GM19468 (cell line): Measurements from ENCODE around the gene VWA7.
A peak's percentile ranks its signal among the peaks of the same experiment; 100 is the strongest.
"Not testable (repeated sequence)": the region's sequence is repeated elsewhere in the genome, so short reads cannot be mapped to it uniquely, and the experiment has no call there.

Source experiments
- ATAC-seq: cut with Tn5 transposase; IDR thresholded peaks from one replicate; pipeline ENCODE4 v1.9.1; 2021; ENCODE audit warnings: mild to moderate bottlenecking, moderate library complexity, moderate number of reproducible peaks; ENCODE audit not compliant: unreplicated experiment; ENCODE audit errors: extremely low read depth

VWA7 gene, protein sequence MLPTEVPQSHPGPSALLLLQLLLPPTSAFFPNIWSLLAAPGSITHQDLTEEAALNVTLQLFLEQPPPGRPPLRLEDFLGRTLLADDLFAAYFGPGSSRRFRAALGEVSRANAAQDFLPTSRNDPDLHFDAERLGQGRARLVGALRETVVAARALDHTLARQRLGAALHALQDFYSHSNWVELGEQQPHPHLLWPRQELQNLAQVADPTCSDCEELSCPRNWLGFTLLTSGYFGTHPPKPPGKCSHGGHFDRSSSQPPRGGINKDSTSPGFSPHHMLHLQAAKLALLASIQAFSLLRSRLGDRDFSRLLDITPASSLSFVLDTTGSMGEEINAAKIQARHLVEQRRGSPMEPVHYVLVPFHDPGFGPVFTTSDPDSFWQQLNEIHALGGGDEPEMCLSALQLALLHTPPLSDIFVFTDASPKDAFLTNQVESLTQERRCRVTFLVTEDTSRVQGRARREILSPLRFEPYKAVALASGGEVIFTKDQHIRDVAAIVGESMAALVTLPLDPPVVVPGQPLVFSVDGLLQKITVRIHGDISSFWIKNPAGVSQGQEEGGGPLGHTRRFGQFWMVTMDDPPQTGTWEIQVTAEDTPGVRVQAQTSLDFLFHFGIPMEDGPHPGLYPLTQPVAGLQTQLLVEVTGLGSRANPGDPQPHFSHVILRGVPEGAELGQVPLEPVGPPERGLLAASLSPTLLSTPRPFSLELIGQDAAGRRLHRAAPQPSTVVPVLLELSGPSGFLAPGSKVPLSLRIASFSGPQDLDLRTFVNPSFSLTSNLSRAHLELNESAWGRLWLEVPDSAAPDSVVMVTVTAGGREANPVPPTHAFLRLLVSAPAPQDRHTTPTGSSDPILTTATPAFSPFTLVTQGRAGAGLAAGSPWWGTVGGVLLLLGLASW

DNA sequence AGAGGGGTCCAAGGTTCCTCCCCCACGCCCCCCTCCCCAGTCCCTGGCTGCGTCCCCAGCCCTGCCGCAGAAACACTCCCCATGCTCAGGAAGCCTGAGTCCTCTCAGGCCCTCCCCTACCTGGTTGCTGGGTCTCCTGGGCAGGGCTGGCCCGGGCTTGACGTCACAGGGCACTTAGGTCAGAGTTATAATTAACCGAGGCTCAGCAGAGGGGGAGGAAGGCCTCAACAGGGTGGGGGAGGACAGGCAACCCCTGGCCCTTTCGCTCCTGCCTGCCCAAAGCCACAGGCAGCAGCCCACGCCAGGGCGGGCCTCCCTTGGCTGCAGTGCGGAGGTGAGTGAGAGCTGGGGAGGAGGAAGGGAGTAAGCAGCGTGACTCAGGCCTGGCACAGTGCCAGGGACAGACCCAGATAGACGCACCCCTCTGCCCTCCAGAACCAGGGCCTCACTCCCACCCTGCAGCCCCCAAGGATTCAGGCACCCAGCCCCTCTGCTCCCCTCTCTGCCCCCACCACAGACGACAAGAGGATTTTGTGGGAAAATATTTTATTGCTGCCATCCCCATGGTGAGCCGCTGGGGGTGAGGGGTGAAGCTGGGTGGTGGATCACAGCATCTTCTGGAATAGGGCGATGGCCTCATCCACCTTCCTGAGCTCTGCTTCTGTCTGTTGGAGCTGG lies at the start of gene VWA7:
TSS of gene VWA7 (minus strand) at position 340 of the 678 bp plus-strand sequence. CDS start 549 bp downstream, outside the sequence.
- ATAC-seq, result no peak

DNA sequence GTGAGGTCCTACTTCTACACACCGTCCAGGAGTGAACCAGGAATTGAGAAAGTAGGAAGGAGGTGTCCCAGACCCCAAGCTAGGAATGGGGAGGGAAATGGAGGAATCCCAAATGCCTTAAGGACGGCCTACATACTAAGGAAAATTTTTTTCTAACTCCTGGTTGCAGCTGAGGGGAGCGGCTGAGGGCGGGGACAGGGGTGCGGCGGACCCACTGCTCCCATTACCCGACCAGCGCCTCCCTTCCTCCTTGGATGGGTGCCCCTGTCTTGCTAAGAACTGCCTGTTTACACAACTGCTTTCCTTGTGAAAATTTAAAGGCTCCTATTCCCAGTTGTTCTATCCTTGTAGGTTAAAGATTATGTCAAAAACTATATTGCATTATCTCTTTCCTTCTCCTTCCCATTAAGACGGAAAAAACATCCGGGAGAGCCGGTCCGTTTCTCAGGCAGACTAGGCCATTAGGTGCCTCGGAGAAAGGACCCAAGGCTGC lies 49.7 kb upstream of the VWA7 start:
- ATAC-seq, result no peak

DNA sequence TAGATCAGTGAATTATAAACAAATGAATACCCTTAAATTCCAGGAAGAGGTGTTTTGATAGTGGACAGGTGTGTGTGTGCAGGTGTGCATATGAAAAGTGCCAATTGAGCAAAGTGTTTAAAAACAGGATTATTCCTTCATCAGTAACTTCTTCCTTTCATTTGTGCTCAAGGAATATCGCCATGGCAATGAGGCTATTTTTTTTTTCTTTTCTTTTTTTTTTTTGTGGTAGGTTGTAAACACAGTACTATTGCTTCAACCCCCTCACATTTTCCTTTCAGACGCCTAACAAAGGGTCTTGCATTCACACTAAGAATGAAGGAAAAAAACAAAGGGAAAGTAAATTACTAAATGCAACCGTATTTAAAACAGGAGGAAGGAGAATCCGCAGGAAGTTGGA lies 48.4 kb upstream of the VWA7 start:
- ATAC-seq, result no peak

DNA sequence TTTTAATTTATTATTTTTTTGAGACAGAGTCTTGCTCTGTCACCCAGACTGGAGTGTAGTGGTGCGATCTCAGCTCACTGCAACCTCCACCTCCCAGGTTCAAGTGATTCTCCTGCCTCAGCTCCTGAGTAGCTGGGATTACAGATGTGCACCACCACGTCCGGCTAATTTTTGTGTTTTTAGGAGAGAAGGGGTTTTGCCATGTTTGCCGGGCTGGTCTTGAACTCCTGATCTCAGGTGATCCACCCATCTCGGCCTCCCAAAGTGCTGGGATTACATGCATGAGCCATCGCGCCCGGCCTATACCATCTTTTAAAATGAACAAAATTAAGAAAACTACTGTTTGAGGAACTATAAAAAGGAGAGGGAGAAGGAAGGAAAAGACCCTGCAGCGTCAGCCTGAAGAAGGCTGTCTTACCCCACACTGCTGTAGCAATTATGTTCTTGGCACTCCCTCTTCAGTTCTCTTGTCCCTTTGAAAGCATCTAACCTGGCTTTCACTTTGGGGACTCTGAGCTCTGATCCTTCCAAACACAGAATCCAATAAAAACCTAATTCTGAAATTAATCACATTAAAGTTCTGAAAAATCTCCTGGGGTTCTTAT lies 46.6 kb upstream of the VWA7 start:
- not testable (repeated sequence) for ATAC-seq

DNA sequence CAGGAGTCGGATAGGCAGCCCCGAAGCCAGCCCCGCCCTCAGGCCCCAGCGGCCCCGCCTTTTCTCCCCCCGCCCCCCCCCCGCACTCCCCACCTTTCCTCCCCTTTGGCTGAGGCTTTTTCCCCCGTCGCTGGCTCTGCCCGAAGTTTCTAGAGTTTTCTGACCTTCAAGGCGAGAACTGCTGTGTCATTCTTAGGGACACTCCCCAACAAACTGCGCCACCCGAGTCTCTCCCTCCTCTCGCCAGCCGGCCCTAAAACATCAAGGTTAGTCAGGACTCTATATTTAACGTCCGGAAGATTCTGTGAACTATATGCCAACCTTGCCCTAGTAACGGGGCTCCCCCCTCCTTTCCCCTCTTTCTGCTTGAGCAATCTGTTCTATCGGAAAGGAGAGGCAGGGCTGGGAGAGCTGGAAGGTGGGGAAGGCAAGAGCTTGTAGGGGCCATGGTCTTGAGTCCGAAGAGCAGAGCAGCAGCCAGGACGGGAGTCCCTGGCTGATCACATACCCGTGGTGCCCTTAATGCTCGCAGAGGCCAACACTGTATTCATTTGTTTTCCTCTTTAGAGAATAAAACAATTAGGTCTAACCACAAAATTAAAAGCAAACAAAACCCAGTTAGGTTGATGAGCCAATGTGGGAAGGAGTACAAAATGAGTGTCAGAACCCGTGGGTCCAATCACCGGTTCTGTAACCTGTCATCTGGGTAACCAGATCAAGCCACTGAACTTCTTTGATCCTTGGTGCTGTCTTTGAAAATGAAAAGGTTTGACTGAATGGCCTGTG lies 45.1 kb upstream of the VWA7 start:
- ATAC-seq, result no peak

DNA sequence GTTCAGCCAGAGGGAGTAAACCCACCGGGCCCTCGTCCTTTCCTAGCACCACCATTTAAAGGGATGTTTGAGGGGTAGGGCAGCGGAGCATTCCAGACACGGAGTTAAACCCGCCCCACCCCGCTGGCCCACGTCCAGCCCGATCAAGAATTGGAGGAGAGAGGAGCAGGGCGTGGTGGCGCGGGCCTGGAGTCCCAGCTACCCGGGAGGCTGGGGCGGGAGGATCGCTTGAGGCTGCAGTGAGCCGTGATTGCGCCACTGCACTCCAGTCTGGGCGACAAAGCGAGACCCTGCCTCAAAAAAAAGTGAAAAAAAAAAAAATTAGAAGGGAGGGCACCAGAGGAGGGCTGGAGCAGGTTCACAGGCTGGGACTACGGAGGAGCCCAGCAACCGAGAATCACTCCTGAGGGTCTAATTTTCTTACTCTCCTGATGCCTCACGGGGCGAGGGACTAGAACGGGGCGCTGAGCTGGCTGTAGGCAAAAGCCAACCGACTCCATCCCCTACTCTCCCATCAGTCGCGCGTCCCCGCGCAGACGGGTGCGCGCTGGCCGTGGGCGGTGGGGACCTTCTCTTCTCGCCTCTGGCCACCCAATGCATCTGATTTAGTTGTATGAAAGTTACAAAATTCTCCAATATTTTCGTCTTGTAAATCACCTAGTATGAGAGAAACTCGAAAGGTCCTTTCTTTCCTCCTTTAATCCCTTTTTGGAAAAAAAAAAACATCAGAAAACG lies 44.3 kb upstream of the VWA7 start:
- no peak for ATAC-seq

DNA sequence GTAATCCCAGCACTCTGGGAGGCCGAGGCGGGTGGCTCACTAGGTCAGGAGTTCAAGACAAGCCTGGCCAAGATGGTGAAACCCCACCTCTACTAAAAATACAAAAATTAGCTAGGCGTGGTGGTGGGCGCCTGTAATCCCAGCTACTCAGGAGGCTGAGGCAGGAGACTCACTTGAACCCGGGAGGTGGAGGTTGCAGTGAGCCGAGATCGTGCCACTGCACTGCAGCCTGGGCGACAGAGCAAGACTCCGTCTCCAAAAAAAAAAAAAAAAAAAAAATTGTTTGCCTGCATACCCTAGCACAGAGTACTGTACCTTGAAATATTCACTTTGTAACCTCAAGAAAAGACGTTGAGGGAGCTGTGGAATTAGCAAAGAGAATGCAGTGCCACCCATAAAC lies 43.3 kb upstream of the VWA7 start:
- ATAC-seq, result not testable (repeated sequence)

DNA sequence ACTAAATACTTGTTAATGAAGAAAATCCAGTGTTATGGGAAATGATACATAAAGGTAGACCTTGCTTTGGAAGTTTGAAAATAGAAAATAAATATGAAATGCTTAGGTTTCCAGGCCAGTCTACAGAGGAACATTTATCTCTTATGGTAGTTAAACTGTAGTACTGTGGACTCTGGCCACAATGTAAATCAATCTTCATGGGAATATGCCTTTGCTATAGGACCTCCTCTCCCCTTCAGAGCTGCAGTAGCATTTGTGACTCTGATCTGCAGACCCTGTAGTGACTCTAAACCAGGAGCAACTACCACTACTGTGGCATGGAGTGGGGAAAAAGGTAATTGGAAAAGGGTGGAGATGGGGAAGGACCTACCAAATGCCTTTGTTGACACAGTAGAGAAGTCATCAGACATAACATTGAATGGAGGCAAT lies 42.8 kb upstream of the VWA7 start:
- no peak for ATAC-seq

DNA sequence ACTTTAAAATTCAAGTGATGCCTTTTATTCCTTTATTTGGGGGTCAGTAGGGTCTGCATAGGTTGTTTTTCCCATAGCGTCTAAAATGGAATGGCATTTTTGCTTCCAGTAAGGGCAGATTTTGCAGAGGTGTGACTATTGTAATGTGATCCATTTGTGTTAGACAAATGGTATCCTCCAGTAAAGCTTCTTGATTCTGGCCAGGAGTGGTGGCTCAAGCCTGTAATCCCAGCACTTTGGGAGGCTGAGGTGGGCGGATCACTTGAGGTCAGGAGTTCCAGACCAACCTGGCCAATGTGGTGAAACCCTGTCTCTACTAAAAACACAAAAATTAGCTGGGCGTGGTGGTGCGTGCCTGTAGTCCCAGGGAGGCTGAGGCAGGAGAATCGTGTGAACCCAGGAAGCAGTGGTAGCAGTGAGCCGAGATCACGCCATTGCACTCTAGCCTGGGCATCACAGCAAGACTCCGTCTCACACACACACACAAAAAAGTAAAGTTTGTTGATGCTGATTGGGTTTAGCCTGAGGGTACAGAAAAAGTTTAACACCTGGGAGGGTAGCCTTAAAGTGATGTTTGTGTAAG lies 40.9 kb upstream of the VWA7 start:
- not testable (repeated sequence) for ATAC-seq

DNA sequence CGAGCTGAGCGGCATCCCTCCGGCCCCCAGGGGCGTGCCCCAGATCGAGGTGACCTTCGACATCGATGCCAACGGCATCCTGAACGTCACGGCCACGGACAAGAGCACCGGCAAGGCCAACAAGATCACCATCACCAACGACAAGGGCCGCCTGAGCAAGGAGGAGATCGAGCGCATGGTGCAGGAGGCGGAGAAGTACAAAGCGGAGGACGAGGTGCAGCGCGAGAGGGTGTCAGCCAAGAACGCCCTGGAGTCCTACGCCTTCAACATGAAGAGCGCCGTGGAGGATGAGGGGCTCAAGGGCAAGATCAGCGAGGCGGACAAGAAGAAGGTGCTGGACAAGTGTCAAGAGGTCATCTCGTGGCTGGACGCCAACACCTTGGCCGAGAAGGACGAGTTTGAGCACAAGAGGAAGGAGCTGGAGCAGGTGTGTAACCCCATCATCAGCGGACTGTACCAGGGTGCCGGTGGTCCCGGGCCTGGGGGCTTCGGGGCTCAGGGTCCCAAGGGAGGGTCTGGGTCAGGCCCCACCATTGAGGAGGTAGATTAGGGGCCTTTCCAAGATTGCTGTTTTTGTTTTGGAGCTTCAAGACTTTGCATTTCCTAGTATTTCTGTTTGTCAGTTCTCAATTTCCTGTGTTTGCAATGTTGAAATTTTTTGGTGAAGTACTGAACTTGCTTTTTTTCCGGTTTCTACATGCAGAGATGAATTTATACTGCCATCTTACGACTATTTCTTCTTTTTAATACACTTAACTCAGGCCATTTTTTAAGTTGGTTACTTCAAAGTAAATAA lies 40.2 kb upstream of the VWA7 start:
- ATAC-seq, result not testable (repeated sequence)

DNA sequence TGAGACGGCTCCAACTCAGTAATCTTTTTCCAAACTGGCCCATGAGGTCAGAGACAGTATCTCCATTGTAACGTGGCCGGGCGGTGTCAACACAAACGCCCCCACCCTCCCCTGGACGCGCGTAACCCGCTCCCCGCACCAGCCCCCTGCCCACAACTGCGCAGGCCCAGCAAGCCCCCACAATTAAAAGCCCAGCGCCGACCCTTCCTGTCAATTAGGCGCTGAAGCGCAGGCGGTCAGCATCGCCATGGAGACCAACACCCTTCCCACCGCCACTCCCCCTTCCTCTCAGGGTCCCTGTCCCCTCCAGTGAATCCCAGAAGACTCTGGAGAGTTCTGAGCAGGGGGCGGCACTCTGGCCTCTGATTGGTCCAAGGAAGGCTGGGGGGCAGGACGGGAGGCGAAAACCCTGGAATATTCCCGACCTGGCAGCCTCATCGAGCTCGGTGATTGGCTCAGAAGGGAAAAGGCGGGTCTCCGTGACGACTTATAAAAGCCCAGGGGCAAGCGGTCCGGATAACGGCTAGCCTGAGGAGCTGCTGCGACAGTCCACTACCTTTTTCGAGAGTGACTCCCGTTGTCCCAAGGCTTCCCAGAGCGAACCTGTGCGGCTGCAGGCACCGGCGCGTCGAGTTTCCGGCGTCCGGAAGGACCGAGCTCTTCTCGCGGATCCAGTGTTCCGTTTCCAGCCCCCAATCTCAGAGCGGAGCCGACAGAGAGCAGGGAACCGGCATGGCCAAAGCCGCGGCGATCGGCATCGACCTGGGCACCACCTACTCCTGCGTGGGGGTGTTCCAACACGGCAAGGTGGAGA lies 38.1 kb upstream of the VWA7 start, which contains the start of the genes HSPA1A and HSPA1L:
TSS of gene HSPA1A (plus strand) at position 519 of the 814 bp plus-strand sequence. CDS start at position 733, 214 bp downstream.
TSS of gene HSPA1L (minus strand) at position 259 of the 814 bp plus-strand sequence. CDS start 3,311 bp downstream, outside the sequence.
- no peak for ATAC-seq

DNA sequence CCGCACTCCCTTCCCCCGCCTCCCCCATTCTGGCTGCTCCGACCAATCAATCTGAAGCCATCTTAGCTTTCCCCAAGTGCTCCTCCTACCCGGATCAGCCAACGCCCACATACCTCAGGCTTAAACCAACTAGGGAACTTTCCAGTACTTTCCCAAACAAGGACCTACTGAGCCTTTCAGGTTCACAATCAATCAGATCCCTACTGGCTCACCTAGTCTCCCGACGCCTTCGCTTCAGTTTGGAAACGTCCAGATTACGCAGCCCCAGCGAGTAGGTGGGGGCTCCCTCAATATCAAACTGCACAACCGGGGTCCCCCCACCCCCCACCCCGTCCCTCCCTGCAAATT lies 37.5 kb upstream of the VWA7 start:
- ATAC-seq, result no peak

DNA sequence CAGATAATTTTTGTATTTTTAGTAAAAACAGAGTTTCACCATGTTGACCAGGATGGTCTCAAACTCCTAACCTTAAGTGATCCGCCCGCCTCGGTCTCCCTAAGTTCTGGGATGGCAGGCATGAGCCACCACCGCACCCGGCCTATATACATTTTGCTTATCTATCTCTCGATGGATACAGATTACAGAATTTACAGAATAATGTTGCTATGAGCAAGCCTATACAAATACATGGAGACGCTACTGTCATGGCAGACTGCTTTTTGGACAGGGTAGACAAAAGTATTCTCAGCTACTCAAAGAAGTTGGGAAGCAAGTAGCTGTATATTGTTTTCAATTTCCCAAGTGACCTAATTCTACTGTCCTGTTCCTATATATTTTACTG lies 36.3 kb upstream of the VWA7 start:
- ATAC-seq, result no peak

DNA sequence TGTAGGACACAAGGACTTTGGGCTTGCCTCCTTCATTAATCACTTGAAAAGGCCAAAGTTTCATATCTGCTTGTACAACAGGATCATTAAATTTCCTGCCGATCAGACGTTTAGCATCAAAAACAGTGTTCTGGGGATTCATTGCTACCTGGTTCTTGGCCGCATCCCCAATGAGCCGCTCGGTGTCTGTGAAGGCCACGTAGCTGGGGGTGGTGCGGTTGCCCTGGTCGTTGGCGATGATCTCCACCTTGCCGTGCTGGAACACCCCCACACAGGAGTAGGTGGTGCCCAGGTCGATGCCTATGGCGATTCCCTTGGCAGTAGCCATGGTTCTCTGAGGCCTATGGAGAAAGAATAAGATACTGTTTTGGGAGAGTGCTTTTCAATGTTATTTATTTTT lies 34.5 kb upstream of the VWA7 start:
- no peak for ATAC-seq

DNA sequence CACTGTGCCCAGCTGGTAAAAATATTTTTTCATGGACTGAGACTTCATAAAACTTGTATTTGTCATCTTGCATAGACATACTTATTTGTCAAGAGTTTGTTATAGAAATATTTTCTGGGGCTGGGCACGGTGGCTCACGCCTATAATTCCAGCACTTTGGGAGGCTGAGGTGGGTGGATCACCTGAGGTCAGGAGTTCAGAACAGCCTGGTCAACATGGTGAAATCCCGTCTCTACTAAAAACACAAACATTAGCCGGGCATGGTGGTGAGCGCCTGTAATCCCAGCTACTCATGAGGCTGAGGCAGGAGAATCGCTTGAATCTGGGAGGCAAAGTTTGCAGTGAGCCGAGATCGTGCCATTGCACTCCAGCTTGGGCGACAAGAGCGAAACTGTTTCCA lies 31.5 kb upstream of the VWA7 start:
- ATAC-seq, result not testable (repeated sequence)

DNA sequence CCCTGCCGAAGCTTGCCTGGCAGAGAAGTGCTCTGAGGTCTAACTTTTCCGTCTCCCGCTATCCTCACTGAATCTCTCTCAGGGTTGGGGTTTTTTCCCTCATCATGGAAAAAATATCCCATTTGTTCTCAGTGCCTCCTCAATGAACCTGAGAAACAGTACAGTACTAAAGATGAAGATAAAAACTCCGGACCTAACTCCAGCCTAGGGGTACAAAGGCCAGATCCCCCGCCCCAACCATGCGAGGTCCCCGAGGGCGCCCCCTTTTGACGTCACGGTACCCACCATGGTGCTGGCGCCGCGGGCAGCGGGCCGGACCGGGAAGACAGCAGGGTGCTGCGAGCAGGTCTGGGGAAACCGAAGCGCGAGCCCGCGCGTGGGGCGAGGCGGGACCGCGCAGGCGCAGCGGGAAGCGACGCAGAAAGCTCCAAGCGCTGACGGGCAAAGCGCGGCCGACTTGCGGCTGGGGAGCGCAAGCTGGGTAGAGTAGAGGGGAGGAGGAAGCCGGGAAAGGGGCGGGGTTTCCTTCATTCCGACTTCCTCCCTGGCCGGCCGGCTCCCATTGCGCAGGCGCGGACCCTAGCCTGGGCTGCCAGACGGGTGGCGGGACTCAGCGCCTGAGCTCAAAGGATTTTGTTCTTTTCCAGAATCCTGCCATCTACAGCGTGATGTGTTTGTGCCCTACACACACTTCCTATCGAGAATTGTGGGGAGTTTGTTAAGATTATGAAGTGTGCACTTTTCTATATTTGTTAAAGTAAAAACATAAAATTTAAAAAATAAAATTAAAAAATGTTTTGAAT lies 29.5 kb upstream of the VWA7 start, which contains the start of gene LSM2:
TSS of gene LSM2 (minus strand) at position 497 of the 803 bp plus-strand sequence. CDS start at position 288, 209 bp downstream.
- peak; percentile 83 for ATAC-seq
